Loucy (cell line): ENCODE measurements around the gene TUB.

ENCODE experiments used
- EZH2phosphoT487 ChIP-seq: fragments of 200-600 bp; IDR thresholded peaks from 2 replicates; pipeline ENCODE4 v1.6.1; 2018; ENCODE audit warnings: antibody characterized with exemption, mild to moderate bottlenecking, moderate library complexity, borderline replicate concordance
- TF ChIP-seq, protein P1 (sequence below): fragments of 200-600 bp; sonication (generic); conservative IDR thresholded peaks from 2 replicates; pipeline ENCODE4 v1.5.1; 2014; ENCODE audit warnings: mild to moderate bottlenecking, antibody characterized with exemption, low read length

DNA sequence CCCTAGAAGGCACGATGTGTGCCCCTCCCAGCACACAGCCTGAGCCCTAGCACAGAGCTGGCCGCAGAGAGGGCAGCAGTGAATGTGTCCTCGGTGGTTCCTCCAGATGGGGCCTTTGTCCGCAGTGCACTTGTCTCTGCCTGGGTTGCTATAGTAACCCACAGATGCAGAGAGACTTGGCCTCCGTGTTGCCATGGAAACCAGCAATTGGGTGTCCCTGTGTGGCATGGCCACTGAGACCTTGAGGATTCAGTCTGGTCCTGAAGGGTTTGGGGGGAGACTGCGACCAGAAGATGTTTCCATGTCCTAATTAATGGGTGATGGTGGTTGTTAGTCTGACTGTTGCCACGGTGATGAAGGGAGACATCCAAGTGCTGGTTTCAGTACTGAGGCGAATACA is 42.6 kb upstream of the TUB start:
- TF ChIP-seq, protein P1, sequence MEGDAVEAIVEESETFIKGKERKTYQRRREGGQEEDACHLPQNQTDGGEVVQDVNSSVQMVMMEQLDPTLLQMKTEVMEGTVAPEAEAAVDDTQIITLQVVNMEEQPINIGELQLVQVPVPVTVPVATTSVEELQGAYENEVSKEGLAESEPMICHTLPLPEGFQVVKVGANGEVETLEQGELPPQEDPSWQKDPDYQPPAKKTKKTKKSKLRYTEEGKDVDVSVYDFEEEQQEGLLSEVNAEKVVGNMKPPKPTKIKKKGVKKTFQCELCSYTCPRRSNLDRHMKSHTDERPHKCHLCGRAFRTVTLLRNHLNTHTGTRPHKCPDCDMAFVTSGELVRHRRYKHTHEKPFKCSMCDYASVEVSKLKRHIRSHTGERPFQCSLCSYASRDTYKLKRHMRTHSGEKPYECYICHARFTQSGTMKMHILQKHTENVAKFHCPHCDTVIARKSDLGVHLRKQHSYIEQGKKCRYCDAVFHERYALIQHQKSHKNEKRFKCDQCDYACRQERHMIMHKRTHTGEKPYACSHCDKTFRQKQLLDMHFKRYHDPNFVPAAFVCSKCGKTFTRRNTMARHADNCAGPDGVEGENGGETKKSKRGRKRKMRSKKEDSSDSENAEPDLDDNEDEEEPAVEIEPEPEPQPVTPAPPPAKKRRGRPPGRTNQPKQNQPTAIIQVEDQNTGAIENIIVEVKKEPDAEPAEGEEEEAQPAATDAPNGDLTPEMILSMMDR, result no peak
- TF ChIP-seq EZH2phosphoT487, result no peak
